HL-60/S4 treated with retinoic acid at 250 ng/mL for 4 days and 3 days (cell line): ENCODE results near the gene AAK1.
"Not testable (repeated sequence)": the region's sequence is repeated elsewhere in the genome, so short reads cannot be mapped to it uniquely, and the experiment has no call there.

Experiments used
- in situ Hi-C: fragments of 300-500 bp; cut with MboI; formaldehyde crosslinking; loops from 2 replicates; pipeline ENCODE4 v1.7.0; 2022; ENCODE audit warnings: low sequenced_read_pairs

The AAK1 gene

DNA sequence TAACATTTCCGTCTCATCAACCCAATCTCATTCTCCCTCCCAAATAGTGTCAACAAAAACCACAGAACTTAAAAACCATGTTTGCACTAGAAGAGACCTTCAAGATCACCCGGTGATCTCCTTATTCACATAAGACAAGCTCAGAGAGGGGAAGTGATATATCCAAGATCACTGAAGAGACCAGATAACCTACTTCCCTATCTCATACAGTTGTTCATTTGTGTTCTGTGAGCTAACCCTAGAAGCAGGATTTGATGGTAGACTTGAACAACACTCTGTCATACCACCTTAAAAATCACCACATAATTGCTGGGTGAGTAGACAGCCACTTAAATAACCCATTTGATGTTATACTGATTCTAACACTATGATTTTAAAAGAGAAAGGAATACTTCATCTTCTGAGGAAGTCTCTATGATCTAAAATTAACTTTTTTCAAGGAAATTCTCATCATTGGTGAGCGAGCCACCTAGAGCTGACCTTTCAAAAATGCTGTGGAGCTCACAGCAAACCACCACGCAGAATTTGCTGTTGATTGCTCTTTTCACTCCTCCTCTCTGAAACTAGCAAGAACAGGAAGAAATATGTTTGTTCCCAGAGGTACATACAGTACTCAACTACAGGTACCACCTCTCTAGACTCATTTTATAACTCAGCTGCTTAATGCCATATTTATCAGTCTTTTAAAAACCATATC lies 15.1 kb downstream of the AAK1 start:
- in situ Hi-C loops = no loop called here

DNA sequence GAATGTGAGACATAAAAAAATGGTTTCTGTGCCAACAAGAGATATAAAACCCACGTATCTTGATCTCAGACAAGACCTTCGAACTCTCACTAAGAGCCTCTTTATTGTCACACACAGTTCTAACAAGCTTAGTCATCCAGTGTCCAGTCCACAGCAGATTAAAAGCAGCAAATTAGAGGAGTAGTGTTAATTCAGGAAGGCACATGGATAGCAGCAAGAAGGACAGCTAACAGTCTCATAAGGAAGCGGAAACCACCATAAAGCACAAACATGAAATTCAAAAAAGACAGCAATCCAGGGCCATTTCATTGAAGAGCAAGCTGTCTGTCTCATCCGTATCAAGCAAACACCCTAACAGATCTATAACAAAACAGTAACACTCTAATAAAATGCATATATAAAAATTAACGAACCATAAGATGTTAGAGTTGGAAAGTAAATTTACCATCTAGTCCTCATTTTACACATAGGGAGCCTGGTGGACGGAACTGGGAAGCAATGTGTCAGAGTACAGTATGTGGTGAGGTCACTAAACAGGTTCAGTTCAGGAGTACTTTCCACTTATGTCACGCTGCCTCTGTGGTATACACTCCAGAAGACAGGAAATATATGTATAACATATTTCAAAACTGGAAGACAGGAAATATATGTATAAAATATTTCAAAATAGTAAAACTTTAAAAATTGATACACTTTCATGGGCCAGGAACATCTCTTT lies 18.3 kb downstream of the AAK1 start:
- in situ Hi-C loops = no loop called here

- in situ Hi-C loops = no loop called here
These were observed 18.9 kb downstream of the AAK1 start for GRCh38 chr2:69624611-69625010.

DNA sequence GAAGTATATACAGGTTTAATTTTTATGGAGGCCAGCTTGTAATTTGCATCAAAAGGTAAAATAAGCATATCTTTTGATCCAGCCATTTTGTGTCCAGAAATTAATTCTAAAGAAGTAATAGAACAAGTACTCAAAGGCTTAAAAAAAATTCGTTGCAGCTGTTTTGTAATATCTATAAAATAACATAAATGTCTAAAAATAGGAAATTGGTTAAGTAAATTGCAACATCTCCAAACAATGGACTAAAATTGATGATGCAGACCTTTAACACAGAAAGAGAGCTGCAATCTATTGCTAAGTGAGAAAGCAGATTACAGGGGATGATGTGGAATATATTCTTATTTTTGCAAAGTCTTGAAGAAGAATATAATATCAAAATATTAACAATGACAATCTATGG lies 19.4 kb downstream of the AAK1 start:
- in situ Hi-C loops = no loop called here

DNA sequence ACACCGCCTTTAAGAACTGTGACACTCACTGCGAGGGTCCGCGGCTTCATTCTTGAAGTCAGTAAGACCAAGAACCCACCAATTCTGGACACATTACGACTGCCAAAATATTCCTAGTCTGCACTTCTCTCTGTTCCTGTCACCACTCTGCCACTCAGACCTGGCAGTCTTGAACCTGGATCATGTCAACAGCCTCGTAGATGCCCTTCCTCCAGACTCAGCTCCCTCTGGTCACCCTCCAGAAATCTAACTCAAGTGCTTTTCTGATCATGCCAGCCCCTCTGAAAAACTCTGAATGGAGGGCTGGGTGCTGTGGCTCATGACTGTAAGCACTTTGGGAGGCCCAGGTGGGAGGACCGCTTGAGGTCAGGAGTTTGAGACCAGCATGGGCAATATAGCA lies 20.3 kb downstream of the AAK1 start:
- in situ Hi-C loops = no loop called here

GRCh38 chr2:69622805-69623204 lies 20.7 kb downstream of the AAK1 start:
- in situ Hi-C loops = not testable (repeated sequence)

- in situ Hi-C loops = not testable (repeated sequence)
These were observed 21.5 kb downstream of the AAK1 start for GRCh38 chr2:69622017-69622540.

GRCh38 chr2:69621440-69621839 lies 22.1 kb downstream of the AAK1 start:
- in situ Hi-C loops = no loop called here

DNA sequence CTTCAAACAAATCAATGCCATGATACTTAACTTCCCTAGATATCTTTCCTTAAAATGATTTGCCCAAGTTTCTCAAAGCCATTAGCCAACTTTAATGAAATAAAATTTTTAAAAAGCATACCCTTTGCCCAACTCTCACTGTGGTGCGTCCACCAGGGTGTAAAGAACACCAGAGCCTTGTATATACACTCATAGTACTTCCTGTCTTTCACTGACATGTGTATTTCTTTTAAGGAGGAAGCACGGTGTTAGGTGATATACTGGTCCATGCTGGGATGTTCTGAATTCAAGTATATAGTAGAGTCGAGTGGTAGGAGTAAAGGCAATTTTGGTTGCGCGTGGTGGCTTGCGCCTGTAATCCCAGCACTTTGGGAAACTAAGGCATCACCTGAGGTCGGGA lies 22.7 kb downstream of the AAK1 start:
- in situ Hi-C loops = no loop called here

GRCh38 chr2:69619725-69620124 lies 23.8 kb downstream of the AAK1 start:
- in situ Hi-C loops = no loop called here

DNA sequence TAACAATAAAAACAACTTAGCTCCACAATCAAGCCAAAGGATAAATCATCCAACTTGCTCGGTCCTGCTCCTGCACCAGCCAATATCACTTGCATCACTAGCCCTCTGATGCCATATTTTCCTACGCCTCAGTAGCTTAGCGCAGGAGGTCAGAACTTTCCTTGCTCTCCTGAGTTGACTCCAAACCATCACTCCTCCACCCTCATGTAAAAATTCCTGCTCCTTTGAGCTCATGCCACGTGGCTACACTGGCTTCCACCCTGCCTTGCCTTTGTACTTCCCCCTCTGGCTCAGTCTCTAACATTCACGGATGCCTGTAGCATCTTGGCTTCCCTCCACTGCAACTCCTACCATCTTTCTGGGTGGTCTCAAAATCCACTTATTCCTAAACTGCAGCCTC lies 25.2 kb downstream of the AAK1 start:
- in situ Hi-C loops = no loop called here

DNA sequence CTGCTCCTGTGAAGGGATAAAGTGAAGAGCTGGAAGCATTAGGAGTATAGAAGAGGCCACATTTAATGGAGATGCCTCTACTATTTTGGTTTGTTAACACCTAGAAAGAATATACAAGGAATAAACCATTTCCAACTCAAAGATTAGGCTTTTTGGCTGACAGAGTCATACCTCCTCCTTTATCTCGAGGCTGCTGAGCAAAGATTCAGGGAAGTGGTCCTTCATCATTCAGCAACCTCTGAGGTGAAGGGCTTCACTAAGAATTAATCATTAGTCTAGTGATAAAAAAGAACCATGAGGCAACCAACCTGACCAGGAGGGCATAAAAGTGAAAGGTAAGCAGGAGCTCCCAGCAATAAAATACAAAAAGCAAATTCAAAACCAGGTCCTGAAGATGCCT lies 25.8 kb downstream of the AAK1 start:
- in situ Hi-C loops = no loop called here

- in situ Hi-C loops = no loop called here
These were observed 26.8 kb downstream of the AAK1 start for GRCh38 chr2:69616755-69617154.

DNA sequence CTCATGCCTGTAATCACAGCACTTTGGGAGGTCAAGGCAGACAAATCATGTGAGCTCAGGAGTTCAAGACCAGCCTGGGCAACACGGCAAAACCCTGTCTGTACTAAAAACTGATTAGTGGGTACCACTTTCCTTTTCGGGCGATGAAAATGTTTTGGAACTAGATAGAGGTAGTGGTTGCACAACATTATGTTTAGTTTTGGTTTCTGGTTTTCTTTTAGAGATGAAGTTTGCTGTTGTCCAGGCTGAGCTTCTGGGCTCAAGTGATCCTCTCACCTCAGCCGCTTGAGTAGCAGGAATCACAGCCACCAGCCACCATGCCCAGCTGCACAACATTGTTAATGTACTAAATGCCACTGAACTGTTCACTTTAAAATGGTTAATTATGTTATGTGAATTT lies 27.6 kb downstream of the AAK1 start:
- in situ Hi-C loops = no loop called here

GRCh38 chr2:69615078-69615625 lies 28.4 kb downstream of the AAK1 start:
- in situ Hi-C loops = no loop called here

- in situ Hi-C loops = no loop called here
These were observed 30.8 kb downstream of the AAK1 start for GRCh38 chr2:69612707-69613106.

DNA sequence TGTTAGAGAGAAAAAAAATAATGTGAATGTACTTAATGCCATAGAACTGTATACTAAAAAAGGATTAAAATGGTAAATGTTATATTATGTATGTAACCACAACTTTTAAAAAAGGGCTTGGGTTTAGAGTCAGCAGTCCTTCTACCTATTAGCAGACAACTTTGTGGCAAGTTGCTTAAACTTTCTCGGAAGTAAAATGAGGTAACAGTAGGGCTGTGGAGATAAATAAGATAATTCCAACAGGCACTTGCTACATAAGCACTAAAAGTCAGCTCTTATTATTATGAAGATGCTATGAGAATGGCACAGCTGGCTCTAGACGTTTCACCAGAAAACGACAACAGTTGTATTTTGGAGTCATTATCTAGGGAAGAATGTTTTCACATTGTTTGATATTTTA lies 31.3 kb downstream of the AAK1 start:
- in situ Hi-C loops = no loop called here

DNA sequence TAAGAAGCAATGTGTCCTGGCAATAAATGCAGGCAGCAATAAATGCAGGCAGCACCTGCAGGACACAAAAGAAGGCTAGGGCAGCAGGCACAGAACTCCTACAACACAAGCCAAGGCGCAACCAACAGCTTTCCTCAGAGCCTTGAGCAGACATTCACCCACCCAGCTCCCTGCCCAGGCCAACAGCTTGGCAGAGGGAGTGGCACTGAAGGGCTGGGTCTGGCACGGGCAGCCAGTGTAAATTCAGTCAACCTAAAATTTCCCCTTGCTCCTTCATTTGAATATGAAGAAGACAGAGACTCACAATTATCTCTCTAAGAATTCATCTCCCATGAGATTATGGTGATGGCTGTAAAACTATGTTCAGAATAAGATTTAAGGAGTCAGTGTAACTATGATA lies 35.4 kb downstream of the AAK1 start:
- in situ Hi-C loops = no loop called here

GRCh38 chr2:69606771-69607170 lies 36.8 kb downstream of the AAK1 start:
- in situ Hi-C loops = not testable (repeated sequence)

DNA sequence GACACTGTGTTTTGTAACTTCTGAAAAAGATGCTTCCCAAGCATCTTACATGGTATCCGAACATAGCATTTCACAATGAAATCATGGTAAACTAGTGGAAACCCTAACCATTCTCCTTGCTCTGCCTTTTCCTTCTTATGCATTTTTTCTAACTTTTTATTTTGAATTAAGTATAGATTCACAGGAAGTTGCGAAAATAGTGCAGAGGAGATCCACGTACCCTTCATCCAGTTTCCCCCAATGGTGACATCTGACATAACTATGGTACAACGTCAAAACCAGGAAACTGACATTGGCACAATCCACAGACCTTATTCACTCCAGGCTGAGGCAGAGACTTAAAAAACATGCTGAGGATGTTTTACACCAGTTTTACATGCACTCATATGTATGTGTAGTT lies 38.3 kb downstream of the AAK1 start:
- in situ Hi-C loops = no loop called here

GRCh38 chr2:69604836-69605235 lies 38.7 kb downstream of the AAK1 start:
- in situ Hi-C loops = no loop called here

GRCh38 chr2:69604026-69604678 lies 39.4 kb downstream of the AAK1 start:
- in situ Hi-C loops = no loop called here
